GM18508 (cell line): ENCODE measurements around the gene CHMP1A.
"Not testable (repeated sequence)": the region's sequence is repeated elsewhere in the genome, so short reads cannot be mapped to it uniquely, and the experiment has no call there.

Experiments
- ATAC-seq: cut with Tn5 transposase; IDR thresholded peaks from one replicate; pipeline ENCODE4 v1.9.1; 2021; ENCODE audit warnings: moderate number of reproducible peaks; ENCODE audit not compliant: insufficient read depth, unreplicated experiment

CHMP1A gene

GRCh38 chr16:89657442-89658220 lies at the start of gene CHMP1A, which contains the start of gene SPATA33:
Gene CHMP1A, minus strand, starts transcription at chr16:89657708. Its CDS starts 120 bp downstream, at chr16:89657588.
Gene SPATA33, plus strand, starts transcription at chr16:89657836. Its CDS starts 76 bp downstream, at chr16:89657912.
- ATAC-seq = peak; percentile 62

- ATAC-seq = no peak
These were observed 49.2 kb upstream of the CHMP1A start for GRCh38 chr16:89706518-89707260.

- ATAC-seq = no peak
These were observed 47.5 kb upstream of the CHMP1A start for GRCh38 chr16:89705006-89705405.

GRCh38 chr16:89704281-89704680 lies 46.8 kb upstream of the CHMP1A start:
- no peak for ATAC-seq

GRCh38 chr16:89701425-89702406 lies 44.2 kb upstream of the CHMP1A start, which contains the start of gene SPATA2L:
Gene SPATA2L, minus strand, starts transcription at chr16:89701705. Its CDS starts 473 bp downstream, at chr16:89701232.
- ATAC-seq = peak; percentile 46

- ATAC-seq = no peak
These were observed 43.3 kb upstream of the CHMP1A start for GRCh38 chr16:89700649-89701424.

GRCh38 chr16:89700100-89700648 lies 42.7 kb upstream of the CHMP1A start:
- ATAC-seq = no peak

GRCh38 chr16:89699629-89700099 lies 42.2 kb upstream of the CHMP1A start:
- not testable (repeated sequence) for ATAC-seq

GRCh38 chr16:89698717-89699116 lies 41.2 kb upstream of the CHMP1A start:
- not testable (repeated sequence) for ATAC-seq

GRCh38 chr16:89697616-89698331 lies 40.3 kb upstream of the CHMP1A start:
- no peak for ATAC-seq

GRCh38 chr16:89697161-89697615 lies 39.7 kb upstream of the CHMP1A start:
- no peak for ATAC-seq

- no peak for ATAC-seq
These were observed 39.2 kb upstream of the CHMP1A start for GRCh38 chr16:89696670-89697128.

GRCh38 chr16:89695875-89696669 lies 38.6 kb upstream of the CHMP1A start:
- ATAC-seq = no peak

GRCh38 chr16:89695086-89695874 lies 37.8 kb upstream of the CHMP1A start:
- no peak for ATAC-seq

GRCh38 chr16:89694784-89695085 lies 37.2 kb upstream of the CHMP1A start:
- not testable (repeated sequence) for ATAC-seq

GRCh38 chr16:89693931-89694783 lies 36.6 kb upstream of the CHMP1A start:
- ATAC-seq = no peak
